H1 (cell line): ENCODE results near the gene KDM2A. TPM values are rescaled to one million over a fixed set of nuclear protein-coding genes. Genes with fewer than 3 reads are reported as not detected.

Source experiments
- CTCF ChIA-PET: fragments of 300-600 bp; sonication (Branson Sonifier 250); formaldehyde crosslinking; loops from one replicate; lab custom pipeline; 2021; ENCODE audit not compliant: partially characterized antibody; lab: Charles Lee
- POLR2A ChIA-PET: fragments of 300-600 bp; sonication (Branson Sonifier 250); formaldehyde crosslinking; loops from one replicate; lab custom pipeline; 2021; ENCODE audit warnings: inconsistent platforms; ENCODE audit not compliant: partially characterized antibody; lab: Charles Lee
- DNase-seq, 2 experiments: peaks; one replicate each; pipeline versions ENCODE4 v3.0.0 to v3.0.0-alpha.2; 2010 to 2022; ENCODE audit warnings: low spot score in 2 of 2, low read depth in 1 of 2, mixed read lengths in 1 of 2
- FAIRE-seq: peaks from 2 replicates; lab custom pipeline; 2011; peaks lifted over from hg19 to GRCh38; lab: Jason Lieb, UNC
- H2AFZ ChIP-seq: 2 replicates; pipeline ENCODE4 v1.8.1; 2012; ENCODE audit warnings: low read length, inconsistent platforms
- H2AK5ac ChIP-seq: 2 replicates; pipeline ENCODE4 v1.6.1; 2013; ENCODE audit warnings: low read depth, low read length
- H2BK120ac ChIP-seq: replicated peaks from 2 replicates; pipeline ENCODE3; 2013; ENCODE audit warnings: low read depth, low read length, inconsistent platforms
- H2BK12ac ChIP-seq: 2 replicates; pipeline ENCODE4 v1.6.1; 2013; ENCODE audit warnings: low read depth, low read length
- H2BK15ac ChIP-seq: 2 replicates; pipeline ENCODE4 v1.6.1; 2013; ENCODE audit warnings: low read length
- H2BK20ac ChIP-seq: 2 replicates; pipeline ENCODE4 v1.6.1; 2013; ENCODE audit warnings: low read length
- H2BK5ac ChIP-seq: 2 replicates; pipeline ENCODE4 v1.6.1; 2013; ENCODE audit warnings: low read depth, low read length
- H3K14ac ChIP-seq: 2 replicates; pipeline ENCODE4 v1.6.1; 2013; ENCODE audit warnings: inconsistent platforms; ENCODE audit not compliant: insufficient read length
- H3K18ac ChIP-seq: 2 replicates; pipeline ENCODE4 v1.6.1; 2013; ENCODE audit warnings: low read length; ENCODE audit errors: extremely low read depth
- H3K23ac ChIP-seq: 2 replicates; pipeline ENCODE4 v1.6.1; 2013; ENCODE audit warnings: inconsistent platforms; ENCODE audit not compliant: insufficient read length
- H3K23me2 ChIP-seq: 2 replicates; pipeline ENCODE4 v1.6.1; 2013; ENCODE audit warnings: low read depth, low read length
- H3K27ac ChIP-seq: 2 replicates; pipeline ENCODE4 v1.6.1; 2011; ENCODE audit warnings: low read depth, low read length, inconsistent platforms
- H3K27me3 ChIP-seq, 4 experiments: replicated peaks in 1 of 4; 1 replicate in 1 of 4; 2 replicates in 3 of 4; pipeline versions ENCODE4 v1.6.1 to v1.8.1; 2011 to 2013; ENCODE audit warnings: low read length in 3 of 4, mild to moderate bottlenecking in 3 of 4, inconsistent platforms in 2 of 4, mixed read lengths in 2 of 4, moderate library complexity in 1 of 4; ENCODE audit not compliant: control insufficient read depth in 3 of 4, insufficient read depth in 3 of 4; ENCODE audit errors: extremely low read depth in 1 of 4
- H3K36me3 ChIP-seq, 4 experiments: 2 replicates each; pipeline versions ENCODE4 v1.6.1 to v1.8.1; 2011 to 2013; ENCODE audit warnings: mild to moderate bottlenecking in 4 of 4, low read length in 3 of 4, moderate library complexity in 2 of 4, control low read depth in 1 of 4, inconsistent platforms in 1 of 4; ENCODE audit not compliant: insufficient read depth in 4 of 4, control insufficient read depth in 2 of 4
- H3K4ac ChIP-seq: replicated peaks from 2 replicates; pipeline ENCODE3; 2013; ENCODE audit warnings: low read length, low read depth, mixed read lengths, inconsistent platforms; ENCODE audit not compliant: insufficient read length
- H3K4me1 ChIP-seq, 4 experiments: replicated peaks in 1 of 4; 1 replicate in 1 of 4; 2 replicates in 3 of 4; pipeline versions ENCODE4 v1.6.1 to v1.8.1; 2011 to 2013; ENCODE audit warnings: low read length in 3 of 4, inconsistent platforms in 2 of 4, mixed read lengths in 1 of 4; ENCODE audit not compliant: insufficient read depth in 4 of 4, control insufficient read depth in 3 of 4
- H3K4me2 ChIP-seq, 2 experiments: 2 replicates each; pipeline versions ENCODE4 v1.6.1 to v1.8.1; 2011 to 2013; ENCODE audit warnings: low read depth in 2 of 2, low read length in 2 of 2, control low read depth in 1 of 2, inconsistent platforms in 1 of 2, mild to moderate bottlenecking in 1 of 2; ENCODE audit not compliant: insufficient read depth in 1 of 2
- H3K4me3 ChIP-seq, 4 experiments: fragments of 200-600, 300-600 bp in 1 of 4; sonication (generic), shearing (Covaris generic), sonication (Bioruptor Twin) in 1 of 4; 2 replicates each; pipeline versions ENCODE4 v1.5.1 to v1.8.1; 2011 to 2016; ENCODE audit warnings: low read length in 4 of 4, low read depth in 3 of 4, control low read depth in 2 of 4, inconsistent platforms in 2 of 4, mild to moderate bottlenecking in 2 of 4, mixed read lengths in 1 of 4, moderate library complexity in 1 of 4; ENCODE audit not compliant: insufficient read depth in 2 of 4; ENCODE audit errors: extremely low read depth in 1 of 4
- H3K56ac ChIP-seq: replicated peaks from 2 replicates; pipeline ENCODE3; 2013; ENCODE audit warnings: low read depth, mild to moderate bottlenecking, mixed read lengths, low read length, inconsistent platforms; ENCODE audit not compliant: insufficient read length
- H3K79me1 ChIP-seq: 2 replicates; pipeline ENCODE4 v1.6.1; 2013; ENCODE audit warnings: low read depth, low read length, control low read depth
- H3K79me2 ChIP-seq, 2 experiments: 2 replicates each; pipeline versions ENCODE4 v1.6.1 to v1.8.1; 2012 to 2013; ENCODE audit warnings: low read length in 2 of 2, mild to moderate bottlenecking in 2 of 2, inconsistent platforms in 1 of 2; ENCODE audit not compliant: insufficient read depth in 2 of 2, control insufficient read depth in 1 of 2
- H3K9ac ChIP-seq, 4 experiments: replicated peaks in 1 of 4; 1 replicate in 1 of 4; 2 replicates in 3 of 4; pipeline versions ENCODE4 v1.6.1 to v1.8.1; 2011 to 2013; ENCODE audit warnings: low read depth in 3 of 4, low read length in 3 of 4, control low read depth in 2 of 4, mild to moderate bottlenecking in 2 of 4, moderate library complexity in 2 of 4, inconsistent platforms in 1 of 4; ENCODE audit errors: extremely low read depth in 1 of 4
- H3K9me3 ChIP-seq, 2 experiments: 2 replicates each; pipeline versions ENCODE4 v1.6.1 to v1.8.1; 2012 to 2013; ENCODE audit warnings: mild to moderate bottlenecking in 2 of 2, moderate library complexity in 2 of 2, control low read depth in 1 of 2, inconsistent platforms in 1 of 2, low read depth in 1 of 2, low read length in 1 of 2, mixed read lengths in 1 of 2; ENCODE audit not compliant: insufficient read depth in 2 of 2
- H4K20me1 ChIP-seq, 2 experiments: replicated peaks in 1 of 2; 2 replicates each; pipeline versions ENCODE3 to v1.8.1; 2011 to 2013; ENCODE audit warnings: inconsistent platforms in 2 of 2, low read length in 2 of 2, mild to moderate bottlenecking in 1 of 2; ENCODE audit not compliant: insufficient read depth in 2 of 2, control insufficient read depth in 1 of 2
- H4K5ac ChIP-seq: 2 replicates; pipeline ENCODE4 v1.6.1; 2013; ENCODE audit warnings: low read length, low read depth, mixed read lengths, inconsistent platforms; ENCODE audit not compliant: insufficient read length
- H4K8ac ChIP-seq: 2 replicates; pipeline ENCODE4 v1.8.0; 2013; ENCODE audit warnings: mild to moderate bottlenecking, moderate library complexity, low read length, inconsistent platforms; ENCODE audit not compliant: insufficient read depth; ENCODE audit errors: extremely low read depth
- H4K91ac ChIP-seq: replicated peaks from 2 replicates; pipeline ENCODE3; 2013; ENCODE audit warnings: low read length, mixed read lengths, inconsistent platforms; ENCODE audit not compliant: insufficient read length
- CBX5 ChIP-seq: fragments of 300-800, 300-1000 bp; sonication (generic); IDR thresholded peaks from 2 replicates; pipeline ENCODE4 v1.7.1; 2016; ENCODE audit warnings: antibody characterized with exemption, low read length, low read depth
- CBX8 ChIP-seq: fragments of 300-800, 300-1000 bp; sonication (generic); IDR thresholded peaks from 2 replicates; pipeline ENCODE4 v1.7.1; 2016; ENCODE audit warnings: low read depth, low read length, borderline replicate concordance
- HDAC2 ChIP-seq, 2 experiments: fragments of 300-600 bp in 1 of 2; sonication (generic) in 1 of 2; IDR thresholded peaks; 2 replicates each; pipeline ENCODE4 v1.6.1; 2011 to 2012; ENCODE audit warnings: low read depth in 2 of 2, low read length in 2 of 2, mild to moderate bottlenecking in 2 of 2, moderate library complexity in 2 of 2, borderline replicate concordance in 1 of 2, inconsistent platforms in 1 of 2
- KDM5A ChIP-seq: fragments of 200-600 bp; IDR thresholded peaks from 2 replicates; pipeline ENCODE4 v1.7.1; 2012; ENCODE audit warnings: mild to moderate bottlenecking, low read length, inconsistent platforms, mixed read lengths
- POLR2AphosphoS5 ChIP-seq: IDR thresholded peaks from 2 replicates; pipeline ENCODE4 v1.6.1; 2011; ENCODE audit warnings: low read depth, low read length
- SIN3A ChIP-seq, 2 experiments: IDR thresholded peaks in 1 of 2; conservative IDR thresholded peaks in 1 of 2; 2 replicates each; pipeline ENCODE4 v1.6.1; 2011 to 2012; ENCODE audit warnings: low read length in 2 of 2, improper control_type of control experiment in 1 of 2, low read depth in 1 of 2, mild to moderate bottlenecking in 1 of 2
- SP2 ChIP-seq: IDR thresholded peaks from 2 replicates; pipeline ENCODE4 v1.6.1; 2012; ENCODE audit warnings: mild to moderate bottlenecking, low read length, inconsistent platforms
- WGBS, 2 experiments: shearing (Covaris generic) in 1 of 2; methylation state at CpG; one replicate each; pipeline versions ENCODE4 v1.1.6 to v1.1.7; 2013 to 2015; ENCODE audit warnings: low lambda C conversion rate in 2 of 2, mixed read lengths in 2 of 2, inconsistent platforms in 1 of 2, low coverage in 1 of 2, missing lambda C conversion rate in 1 of 2; ENCODE audit not compliant: insufficient replicate concordance in 2 of 2, insufficient coverage in 1 of 2, insufficient read length in 1 of 2; ENCODE audit errors: extremely low coverage in 1 of 2, missing lambda C conversion rate in 1 of 2; 5-methylcytosine and 5-hydroxymethylcytosine counted together
- polyA plus RNA-seq, 7 experiments: library from polyadenylated mRNA; depleted of rRNA in 3 of 7; stranded (reverse) in 5 of 7; unstranded in 2 of 7; fragments of >200 nt in 5 of 7; fragments of 200-250 nt in 2 of 7; gene quantifications; 1 replicate in 5 of 7; 2 replicates in 1 of 7; 4 replicates in 1 of 7; pipeline versions ENCODE4 v1.2.1 to v1.2.3, GENCODE V29; 2011 to 2013; ENCODE audit warnings: missing spikeins in 2 of 7, mixed read lengths in 2 of 7
- total RNA-seq: library from RNA; stranded (reverse); fragmentation: NEBNext Ultra II Directional; extraction: Animal tissue kit (Norgen Biotek cat#: 25700); gene quantifications from 2 replicates; pipeline ENCODE4 v1.2.1, GENCODE V29; 2021
- TF ChIP-seq, protein P1 (sequence below): IDR thresholded peaks from 2 replicates; pipeline ENCODE4 v1.6.1; 2011; ENCODE audit warnings: low read length, improper control_type of control experiment
- TF ChIP-seq, protein P2 (sequence below): IDR thresholded peaks from 2 replicates; pipeline ENCODE4 v1.6.1; 2011; ENCODE audit warnings: low read depth, mild to moderate bottlenecking, low read length; ENCODE audit not compliant: insufficient read depth

The KDM2A gene
- total and polyA plus RNA-seq, 2 of the 8 experiments (the other 6 are each of a cell fraction or from before 2014, with no cell fraction given) = 55.4 to 66.2 TPM

DNA sequence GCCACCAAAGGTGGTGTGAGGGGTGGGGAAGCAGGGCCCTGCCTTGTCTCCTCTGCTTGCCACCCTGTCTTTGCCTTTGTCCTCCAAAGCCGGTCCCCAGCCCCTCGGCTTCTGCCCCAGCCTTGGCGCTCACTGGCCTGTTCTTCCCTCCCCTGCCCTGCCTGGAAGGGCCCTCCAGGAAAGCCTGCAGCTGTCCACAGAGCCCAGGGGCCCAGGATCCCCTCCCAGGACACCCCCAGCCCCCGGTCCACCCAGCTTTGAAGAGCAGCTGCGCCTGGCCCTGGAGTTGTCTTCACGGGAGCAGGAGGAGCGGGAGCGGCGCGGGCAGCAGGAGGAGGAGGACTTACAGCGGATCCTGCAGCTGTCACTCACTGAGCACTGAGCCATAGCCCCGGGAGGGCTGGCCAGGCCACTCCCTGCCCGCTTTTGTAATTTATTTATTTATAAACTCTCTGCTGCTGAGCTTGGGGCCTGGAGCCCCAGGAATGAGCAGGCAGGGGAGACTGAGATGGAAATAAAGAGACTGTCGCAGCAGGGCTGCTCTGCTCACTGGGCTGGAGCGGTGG, 183.0 kb downstream of the KDM2A start:
- Histone ChIP-seq H3K9me3 (no peaks in the 10 kb centered on the region), H4K91ac (no peak overlapping the region), H3K56ac (no peak overlapping the region), H2BK15ac (no peak overlapping the region), H3K4me1 (peaks cover 0 to 20% (median 16%) of the 10 kb centered on the region in 4 experiments; a peak in 5 of 7 replicates), H3K36me3 (peaks cover 0 to 14% (median 6%) of the 10 kb centered on the region in 4 experiments; a peak in 3 of 8 replicates), H3K79me1 (no peaks in the 10 kb centered on the region; the same call in 1 of the 2 replicates), H2AFZ (no peak overlapping the region), H3K27ac (no peak overlapping the region), H2AK5ac (no peak overlapping the region), H3K4ac (no peak overlapping the region), H3K14ac (no peak overlapping the region), H4K8ac (no peak overlapping the region; the same call in 1 of the 2 replicates), H3K9ac (peak overlapping the region in 1 of 4 experiments; percentile 4; a peak in 1 of 7 replicates), H3K4me2 (peak overlapping the region; percentile 81 to 85), H2BK12ac (no peak overlapping the region), H3K18ac (peak overlapping the region; percentile 90), H2BK20ac (no peak overlapping the region), H3K4me3 (peak overlapping the region; percentile 67 to 94 (median 74); a peak in 5 of 8 replicates), H4K5ac (peak overlapping the region; percentile 42), H3K27me3 (peaks cover 0 to 11% (median 7%) of the 10 kb centered on the region in 4 experiments; a peak in 5 of 7 replicates), H2BK120ac (no peak overlapping the region), H3K23me2 (peaks cover 19% of the 10 kb centered on the region; the same call in 1 of the 2 replicates), H3K23ac (no peak overlapping the region), H3K79me2 (no peaks in the 10 kb centered on the region), H2BK5ac (0 out of 2 replicates have a peak overlapping the region, but pooled peaks have one; percentile 85), H4K20me1 (peaks cover 0 to 11% of the 10 kb centered on the region in 2 experiments)
- no peak for FAIRE-seq
- POLR2A ChIA-PET = interaction anchor here (0.9 to 9.7 kb wide), 10 partner anchors 12 to 182 kb away, joined by 3 to 106 read pairs (median 4); partner anchors contain the start of genes ANKRD13D, CORO1B and PPP1CA
- WGBS, 2 experiments = 19% methylated on average over 12 of the region's 15 CpGs; no CpG with 5 or more reads in 1 of the 2 experiments
- CTCF ChIA-PET = interaction anchor here (1.1 to 4.8 kb wide), 11 partner anchors 9 to 80 kb away, joined by 3 to 33 read pairs (median 5); partner anchors contain the start of gene ANKRD13D
- DNase-seq = peak in 1 of 2 experiments; percentile 75
- TF ChIP-seq KDM5A = no peak
- TF ChIP-seq POLR2AphosphoS5 = no peak
- TF ChIP-seq CBX5 = no peak
- no peak for TF ChIP-seq CBX8
- TF ChIP-seq, protein P1, sequence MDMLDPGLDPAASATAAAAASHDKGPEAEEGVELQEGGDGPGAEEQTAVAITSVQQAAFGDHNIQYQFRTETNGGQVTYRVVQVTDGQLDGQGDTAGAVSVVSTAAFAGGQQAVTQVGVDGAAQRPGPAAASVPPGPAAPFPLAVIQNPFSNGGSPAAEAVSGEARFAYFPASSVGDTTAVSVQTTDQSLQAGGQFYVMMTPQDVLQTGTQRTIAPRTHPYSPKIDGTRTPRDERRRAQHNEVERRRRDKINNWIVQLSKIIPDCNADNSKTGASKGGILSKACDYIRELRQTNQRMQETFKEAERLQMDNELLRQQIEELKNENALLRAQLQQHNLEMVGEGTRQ = no peak
- TF ChIP-seq HDAC2 (IDR thresholded peaks at IDR 0.05; ENCODE audit: borderline replicate concordance in 1 of 2, low read depth in 2 of 2, low read length in 2 of 2) = 0 out of 4 replicates have a peak, but pooled peaks of 1 of the 2 experiments have one; percentile 29
- TF ChIP-seq, protein P2, sequence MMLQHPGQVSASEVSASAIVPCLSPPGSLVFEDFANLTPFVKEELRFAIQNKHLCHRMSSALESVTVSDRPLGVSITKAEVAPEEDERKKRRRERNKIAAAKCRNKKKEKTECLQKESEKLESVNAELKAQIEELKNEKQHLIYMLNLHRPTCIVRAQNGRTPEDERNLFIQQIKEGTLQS = no peak
- TF ChIP-seq SP2 = no peak
- TF ChIP-seq SIN3A (conservative IDR thresholded peaks at IDR 0.05 in 1 of 2, IDR thresholded peaks at IDR 0.05 in 1 of 2; ENCODE audit: low read depth in 1 of 2, low read length in 2 of 2) = 0 out of 4 replicates have a peak, but pooled peaks of 1 of the 2 experiments have one; percentile 13
